ENCODE data around the gene SMIM23.

The SMIM23 gene

DNA sequence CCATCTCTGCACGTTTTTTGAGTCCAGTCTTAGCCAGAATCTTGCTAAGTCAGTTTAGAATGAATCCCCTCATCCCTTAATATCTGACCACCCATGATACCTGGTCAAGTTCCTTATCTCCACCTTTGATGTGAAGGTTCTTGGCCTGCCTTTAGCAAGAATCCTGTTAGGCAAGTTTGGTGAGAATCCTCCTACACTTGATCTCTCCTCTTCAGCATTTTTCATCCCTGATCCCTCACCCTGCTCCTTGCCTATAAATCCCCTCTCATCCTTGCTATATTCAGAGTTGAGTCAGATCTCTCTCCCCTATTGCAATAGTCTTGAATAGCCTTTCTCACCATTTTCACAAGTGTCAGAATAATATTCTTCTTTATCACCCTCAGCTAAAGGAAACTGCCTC, 31.0 kb downstream of the SMIM23 start:
- DNase-seq (ENCODE audit: low spot score), result no peak

- DNase-seq (ENCODE audit: low spot score), result no peak
Measured at GRCh38 chr5:171820561-171820960, 34.9 kb downstream of the SMIM23 start.

GRCh38 chr5:171821286-171821685, 35.7 kb downstream of the SMIM23 start:
- no peak for DNase-seq (ENCODE audit: low spot score)

GRCh38 chr5:171823269-171823668, 37.7 kb downstream of the SMIM23 start:
- no peak for DNase-seq (ENCODE audit: low spot score)

DNA sequence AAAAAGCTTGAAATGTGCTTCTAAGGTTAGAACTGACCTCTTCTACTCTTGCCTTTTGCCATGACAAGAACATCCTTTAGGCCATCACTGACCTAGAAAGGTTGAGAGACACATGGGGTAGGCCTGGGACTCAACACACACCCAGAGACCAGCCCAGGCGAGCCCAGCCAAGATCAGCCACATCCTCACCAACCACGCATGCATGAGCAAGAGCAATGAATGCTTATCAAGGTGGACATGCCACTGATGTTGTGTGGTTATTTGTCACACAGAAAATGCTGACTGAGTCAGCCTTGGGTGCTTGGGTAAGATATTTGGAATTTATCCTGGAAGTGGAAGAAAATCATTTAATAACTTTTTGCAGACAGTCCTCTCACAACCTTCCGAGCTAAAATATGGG, 39.4 kb downstream of the SMIM23 start:
- no peak for DNase-seq (ENCODE audit: low spot score)

- no peak for DNase-seq (ENCODE audit: low spot score)
Measured at GRCh38 chr5:171826132-171826531, 40.5 kb downstream of the SMIM23 start.

DNA sequence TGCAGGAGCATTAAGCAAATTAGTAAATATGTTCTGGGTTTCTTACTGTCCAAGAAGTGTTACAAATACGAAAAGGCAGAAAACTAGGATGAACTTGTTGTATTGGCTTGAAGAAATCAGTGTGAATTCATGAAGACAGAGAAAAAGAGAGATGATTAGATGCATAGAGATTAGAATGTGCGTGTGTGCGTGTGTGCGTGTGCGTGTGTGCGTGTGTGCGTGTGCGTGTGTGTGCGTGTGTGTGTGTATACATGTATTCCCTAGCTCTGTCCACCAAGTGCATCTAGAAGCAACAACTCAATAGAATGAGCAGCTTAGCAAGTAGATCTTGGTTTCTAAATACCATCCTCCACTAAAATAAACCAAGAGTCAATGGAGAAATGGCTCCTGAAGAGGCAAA, 41.5 kb downstream of the SMIM23 start:
- no peak for DNase-seq (ENCODE audit: low spot score)

DNA sequence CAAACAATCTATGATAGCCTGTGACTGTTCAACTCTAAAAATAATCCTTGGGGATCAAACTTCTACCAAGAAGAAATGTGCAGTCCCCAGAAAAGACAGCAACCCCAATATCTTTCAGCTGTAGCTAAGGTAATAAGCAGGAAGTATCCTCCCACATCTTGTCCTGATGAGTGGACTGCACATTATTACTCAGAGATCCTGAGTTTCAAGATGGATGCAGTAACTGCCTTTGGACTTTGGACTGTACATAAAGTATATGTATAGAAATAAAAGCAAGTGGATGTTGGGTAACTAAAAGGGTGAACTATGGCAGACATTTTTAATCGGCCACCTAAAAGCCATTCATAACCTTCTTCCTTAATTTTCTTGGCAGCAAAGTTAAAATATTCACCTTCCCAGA, 45.1 kb downstream of the SMIM23 start:
- no peak for DNase-seq (ENCODE audit: low spot score)

DNA sequence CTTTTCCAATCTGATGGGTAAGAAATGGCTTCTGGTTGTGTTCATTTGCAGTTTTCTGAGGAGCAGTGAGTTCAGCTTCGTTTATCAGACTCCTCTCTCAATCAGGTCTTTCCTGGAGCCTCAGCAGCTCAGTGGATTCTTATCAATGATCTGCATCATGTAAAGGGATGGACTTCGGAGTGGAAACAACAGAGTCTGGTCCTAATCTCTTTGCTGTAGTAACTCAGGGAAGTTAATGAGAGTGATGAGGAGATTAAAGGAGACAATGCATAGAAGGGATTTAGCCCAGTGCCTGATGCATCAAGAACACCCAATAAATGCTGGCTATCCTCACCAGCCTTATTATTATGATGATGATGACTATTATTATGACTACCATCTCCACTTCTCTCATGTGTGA, 47.2 kb downstream of the SMIM23 start:
- DNase-seq (ENCODE audit: low spot score), result no peak

DNA sequence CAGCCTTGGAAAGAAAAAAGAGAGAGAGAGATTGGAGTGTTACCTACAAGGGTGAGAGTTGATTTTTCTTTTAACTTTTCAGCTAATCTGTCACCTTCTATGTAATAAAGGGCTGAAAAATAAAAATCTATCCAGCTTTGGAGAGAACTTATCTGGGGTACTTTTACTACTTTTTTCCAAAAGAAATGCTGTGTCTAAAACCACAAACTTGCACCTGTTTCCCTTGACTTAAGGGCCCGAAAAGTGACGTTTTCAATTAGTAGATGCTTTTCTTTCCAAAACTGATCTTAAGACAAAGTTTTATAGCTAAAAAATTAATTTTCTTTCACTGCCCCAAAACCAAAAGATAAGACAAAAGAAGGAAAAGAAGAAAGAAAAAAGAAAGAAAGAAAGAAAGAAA, 48.8 kb downstream of the SMIM23 start:
- DNase-seq (ENCODE audit: low spot score), result no peak

- no peak for DNase-seq (ENCODE audit: low spot score)
Measured at GRCh38 chr5:171835066-171835465, 49.4 kb downstream of the SMIM23 start.

GRCh38 chr5:171837522-171837921, 51.9 kb downstream of the SMIM23 start:
- DNase-seq (ENCODE audit: low spot score), result no peak

GRCh38 chr5:171838066-171838465, 52.4 kb downstream of the SMIM23 start:
- DNase-seq (ENCODE audit: low spot score), result no peak

DNA sequence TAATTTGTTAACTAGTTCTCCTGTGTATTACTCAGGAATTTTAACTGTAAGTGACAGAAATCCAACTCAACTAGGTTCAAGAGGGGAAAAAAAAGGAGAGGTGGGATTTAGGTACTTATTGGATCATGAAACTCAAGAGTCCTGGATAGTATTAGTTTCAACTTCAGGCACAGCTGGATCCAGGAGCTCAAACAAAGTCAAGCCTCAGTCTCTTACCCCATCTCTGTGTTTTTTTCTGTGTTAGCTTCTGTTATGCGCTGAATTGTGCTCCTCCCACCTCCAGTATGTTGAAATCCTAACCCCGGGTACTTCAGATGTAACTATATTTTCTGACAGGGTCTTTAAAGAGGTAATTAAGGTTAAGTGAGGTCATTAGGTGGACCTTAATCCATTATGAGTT, 53.5 kb downstream of the SMIM23 start:
- DNase-seq (ENCODE audit: low spot score), result no peak

- DNase-seq (ENCODE audit: low spot score), result no peak
Measured at GRCh38 chr5:171840066-171840465, 54.4 kb downstream of the SMIM23 start.
